AG04450 (cell line): Measurements from ENCODE around the gene TK2. TPM values are rescaled to one million over a fixed set of nuclear protein-coding genes. Genes with fewer than 3 reads are reported as not detected.

Experiments
- CTCF ChIA-PET: fragments of 300-600, 350-600 bp; formaldehyde crosslinking; extraction: SDS; loops from one replicate; lab custom pipeline; 2022; ENCODE audit warnings: antibody characterized with exemption, inconsistent platforms; lab: Charles Lee
- POLR2A ChIA-PET: fragments of 350-600 bp; formaldehyde crosslinking; extraction: SDS; loops from one replicate; lab custom pipeline; 2021; ENCODE audit warnings: antibody characterized with exemption, inconsistent platforms; lab: Yijun Ruan, JAX
- DNase-seq: peaks from one replicate; pipeline ENCODE4 v3.0.0-alpha.2; 2011; ENCODE audit warnings: low read depth, low spot score
- H3K27ac ChIP-seq: one replicate; pipeline ENCODE4 v1.5.1; 2012; ENCODE audit warnings: low read depth, low read length, control low read depth
- H3K27me3 ChIP-seq: one replicate; pipeline ENCODE4 v1.6.0; 2012; ENCODE audit warnings: low read length; ENCODE audit not compliant: control insufficient read depth, insufficient read depth
- H3K4me3 ChIP-seq: 2 replicates; pipeline ENCODE4 v1.5.1; 2011; ENCODE audit warnings: mild to moderate bottlenecking, low read depth, low read length, control low read depth
- H3K9me3 ChIP-seq: 2 replicates; pipeline ENCODE4 v1.5.1; 2012; ENCODE audit warnings: low read length; ENCODE audit not compliant: control insufficient read depth, insufficient read depth
- CTCF ChIP-seq: IDR thresholded peaks from 2 replicates; pipeline ENCODE4 v1.5.1; 2011; ENCODE audit warnings: low read depth, low read length, control low read depth, inconsistent platforms
- polyA plus RNA-seq: library from polyadenylated mRNA; depleted of rRNA; stranded (reverse); fragments of >200 nt; gene quantifications from 2 replicates; pipeline ENCODE4 v1.2.3, GENCODE V29; 2011

Gene TK2
- polyA plus RNA-seq, 1 experiment, result 34.2 TPM

- TF ChIP-seq CTCF, result no peak
- POLR2A ChIA-PET, result interaction anchor here (0.6 to 1.2 kb wide), 6 partner anchors 11 to 189 kb away, joined by 3 to 10 read pairs (median 5); no protein-coding TSS in a partner anchor
- Histone ChIP-seq H3K9me3 (no peaks in the 10 kb centered on the region; the same call in 1 of the 2 replicates), H3K27me3 (no peaks in the 10 kb centered on the region), H3K4me3 (peak within 1 kb of the TSS; percentile 88), H3K27ac (peak within 1 kb of the TSS; percentile 77)
- DNase-seq, result peak; percentile 70
- CTCF ChIA-PET, result interaction anchor here (0.7 to 1.1 kb wide), 5 partner anchors 48 to 315 kb away, joined by 3 to 4 read pairs (median 3); no protein-coding TSS in a partner anchor
Observed at GRCh38 chr16:66552286-66553177, 2.6 kb upstream of the TK2 start, which contains the start of gene CKLF. Gene CKLF (plus strand): TSS chr16:66552576. CDS start chr16:66552716, 140 bp downstream.

GRCh38 chr16:66551788-66552285 is 1.9 kb upstream of the TK2 start:
- Histone ChIP-seq H3K9me3 (no peaks in the 10 kb centered on the region; the same call in 1 of the 2 replicates), H3K27me3 (no peaks in the 10 kb centered on the region), H3K27ac (peak overlapping the region; percentile 77), H3K4me3 (peak overlapping the region; percentile 88)
- DNase-seq, result no peak
- POLR2A ChIA-PET, result interaction anchor here (1.0 to 1.2 kb wide), 4 partner anchors 12 to 40 kb away, joined by 3 to 5 read pairs (median 5); no protein-coding TSS in a partner anchor
- CTCF ChIA-PET, result interaction anchor here (0.7 to 1.2 kb wide), 6 partner anchors 13 to 316 kb away, joined by 3 to 4 read pairs (median 4); no protein-coding TSS in a partner anchor
- TF ChIP-seq CTCF, result no peak

GRCh38 chr16:66551348-66551759 is 1.4 kb upstream of the TK2 start:
- DNase-seq, result no peak
- H3K27ac ChIP-seq, result no peak overlapping the region
- H3K9me3 ChIP-seq, result no peaks in the 10 kb centered on the region; the same call in 1 of the 2 replicates
- peak; percentile 6; the same call in 1 of the 2 replicates for TF ChIP-seq CTCF
- no peaks in the 10 kb centered on the region for H3K27me3 ChIP-seq
- CTCF ChIA-PET, result interaction anchor here (0.7 to 1.4 kb wide), 6 partner anchors 13 to 316 kb away, joined by 3 to 4 read pairs (median 4); no protein-coding TSS in a partner anchor
- H3K4me3 ChIP-seq, result no peak overlapping the region
- POLR2A ChIA-PET, result no interaction called here

GRCh38 chr16:66548868-66549267 is 1.1 kb downstream of the TK2 start:
- no peak for TF ChIP-seq CTCF
- ChIA-PET POLR2A (no interaction called here), CTCF (no interaction called here)
- no peak for DNase-seq
- Histone ChIP-seq H3K27ac (peak overlapping the region; percentile 83), H3K27me3 (no peaks in the 10 kb centered on the region), H3K4me3 (peak overlapping the region; percentile 80), H3K9me3 (no peaks in the 10 kb centered on the region; the same call in 1 of the 2 replicates)
